SKM-1 (cell line): Measurements from ENCODE around the gene ST3GAL3.

ENCODE experiments used
- DNase-seq: peaks from one replicate; lab custom pipeline; 2025; ENCODE audit not compliant: unreplicated experiment; lab: John Stamatoyannopoulos, UW

The ST3GAL3 gene

GRCh38 chr1:43707190-43708001 is at the start of gene ST3GAL3:
Gene ST3GAL3 (plus strand): TSS chr1:43707536. CDS start chr1:43736263, 28,727 bp downstream.
- peak; percentile 75 for DNase-seq

- DNase-seq = no peak
These were observed 47.8 kb upstream of the ST3GAL3 start for GRCh38 chr1:43659212-43660166.

GRCh38 chr1:43660355-43660754 is 47.0 kb upstream of the ST3GAL3 start:
- no peak for DNase-seq

GRCh38 chr1:43664369-43664768 is 43.0 kb upstream of the ST3GAL3 start:
- DNase-seq = no peak

- no peak for DNase-seq
These were observed 40.7 kb upstream of the ST3GAL3 start for GRCh38 chr1:43666608-43667007.

GRCh38 chr1:43668956-43669355 is 38.4 kb upstream of the ST3GAL3 start:
- no peak for DNase-seq

- DNase-seq = no peak
These were observed 37.5 kb upstream of the ST3GAL3 start for GRCh38 chr1:43669878-43670277.

GRCh38 chr1:43671193-43671592 is 36.1 kb upstream of the ST3GAL3 start:
- no peak for DNase-seq

GRCh38 chr1:43671626-43672330 is 35.6 kb upstream of the ST3GAL3 start:
- DNase-seq = no peak

GRCh38 chr1:43673261-43673660 is 34.1 kb upstream of the ST3GAL3 start:
- DNase-seq = no peak

- no peak for DNase-seq
These were observed 28.4 kb upstream of the ST3GAL3 start for GRCh38 chr1:43678940-43679339.

- DNase-seq = no peak
These were observed 23.8 kb upstream of the ST3GAL3 start for GRCh38 chr1:43683560-43683959.

GRCh38 chr1:43686801-43687200 is 20.5 kb upstream of the ST3GAL3 start:
- no peak for DNase-seq

GRCh38 chr1:43687301-43688108 is 19.8 kb upstream of the ST3GAL3 start:
- DNase-seq = no peak

GRCh38 chr1:43688109-43688387 is 19.3 kb upstream of the ST3GAL3 start:
- no peak for DNase-seq

GRCh38 chr1:43688594-43689000 is 18.7 kb upstream of the ST3GAL3 start:
- DNase-seq = no peak

- no peak for DNase-seq
These were observed 18.0 kb upstream of the ST3GAL3 start for GRCh38 chr1:43689289-43689688.

GRCh38 chr1:43691871-43692815 is 15.2 kb upstream of the ST3GAL3 start:
- no peak for DNase-seq

GRCh38 chr1:43693371-43693770 is 14.0 kb upstream of the ST3GAL3 start:
- no peak for DNase-seq

- DNase-seq = no peak
These were observed 8.1 kb upstream of the ST3GAL3 start for GRCh38 chr1:43699281-43699680.
